ENCODE measurements around the gene EMX2. TPM values are rescaled to one million over a fixed set of nuclear protein-coding genes. Genes with fewer than 3 reads are reported as not detected.

EMX2 gene
- total and polyA plus RNA-seq, 4 donors: 0.37 TPM; not detected in 3

- ATAC-seq (ENCODE audit: insufficient read depth, low FRiP score): no peak
- no peak overlapping the region for H3K4me3 ChIP-seq
- no peak for DNase-seq
- H3K27ac ChIP-seq (ENCODE audit: low read depth in 1 of 2, low read length in 1 of 2): no peak overlapping the region
- H3K4me1 ChIP-seq (ENCODE audit: control insufficient read depth in 5 of 5, insufficient read depth in 5 of 5, low read length in 5 of 5): peaks cover 0 to 27% (median 14%) of the 10 kb centered on the region in 5 donors
- TF ChIP-seq CTCF (IDR thresholded peaks at IDR 0.05; ENCODE audit: control extremely low read depth, extremely low read depth): no peak
- peaks cover 0 to 6% (median 0%) of the 10 kb centered on the region in 4 donors for H3K9me3 ChIP-seq (ENCODE audit: control insufficient read depth in 4 of 4, insufficient read depth in 3 of 4, low read length in 3 of 4)
- H3K9ac ChIP-seq (ENCODE audit: insufficient read depth in 1 of 2, low read length in 2 of 2): no peak overlapping the region
- H3K27me3 ChIP-seq (ENCODE audit: control insufficient read depth in 3 of 3, insufficient read depth in 3 of 3, low read length in 2 of 3): peaks cover 8 to 91% (median 90%) of the 10 kb centered on the region in 3 donors
- 3 to 5% methylated on average over 41 of the region's 41 CpGs for WGBS, 2 donors
- no peaks in the 10 kb centered on the region for H3K36me3 ChIP-seq (ENCODE audit: control insufficient read depth in 4 of 4, insufficient read depth in 4 of 4, low read length in 4 of 4)
Observed at GRCh38 chr10:117544004-117544701, 1.6 kb downstream of the EMX2 start.

- ATAC-seq (ENCODE audit: insufficient read depth, low FRiP score): no peak
- Histone ChIP-seq H3K27me3 (ENCODE audit: control insufficient read depth in 3 of 3, insufficient read depth in 3 of 3, low read length in 2 of 3) (peaks cover 8 to 91% (median 90%) of the 10 kb centered on the region in 3 donors), H3K4me3 (no peak overlapping the region), H3K36me3 (ENCODE audit: control insufficient read depth in 4 of 4, insufficient read depth in 4 of 4, low read length in 4 of 4) (no peaks in the 10 kb centered on the region), H3K4me1 (ENCODE audit: control insufficient read depth in 5 of 5, insufficient read depth in 5 of 5, low read length in 5 of 5) (peaks cover 0 to 27% (median 14%) of the 10 kb centered on the region in 5 donors), H3K27ac (ENCODE audit: low read depth in 1 of 2, low read length in 1 of 2) (no peak overlapping the region), H3K9me3 (ENCODE audit: control insufficient read depth in 4 of 4, insufficient read depth in 3 of 4, low read length in 3 of 4) (peaks cover 0 to 6% (median 0%) of the 10 kb centered on the region in 4 donors), H3K9ac (ENCODE audit: insufficient read depth in 1 of 2, low read length in 2 of 2) (no peak overlapping the region)
- 3 to 5% methylated on average over 29 of the region's 29 CpGs for WGBS, 2 donors
- peak in 1 of 3 donors; percentile 35 for DNase-seq
- no peak for TF ChIP-seq CTCF (IDR thresholded peaks at IDR 0.05; ENCODE audit: control extremely low read depth, extremely low read depth)
Observed at GRCh38 chr10:117544711-117545140, 2.2 kb downstream of the EMX2 start.

- H3K4me3 ChIP-seq: no peak overlapping the region
- H3K4me1 ChIP-seq (ENCODE audit: control insufficient read depth in 5 of 5, insufficient read depth in 5 of 5, low read length in 5 of 5): peaks cover 0 to 27% (median 14%) of the 10 kb centered on the region in 5 donors
- H3K27ac ChIP-seq (ENCODE audit: low read depth in 1 of 2, low read length in 1 of 2): no peak overlapping the region
- no peak for TF ChIP-seq CTCF (IDR thresholded peaks at IDR 0.05; ENCODE audit: control extremely low read depth, extremely low read depth)
- H3K27me3 ChIP-seq (ENCODE audit: control insufficient read depth in 3 of 3, insufficient read depth in 3 of 3, low read length in 2 of 3): peaks cover 4 to 91% (median 90%) of the 10 kb centered on the region in 3 donors
- H3K9me3 ChIP-seq (ENCODE audit: control insufficient read depth in 4 of 4, insufficient read depth in 3 of 4, low read length in 3 of 4): peaks cover 0 to 6% (median 0%) of the 10 kb centered on the region in 4 donors
- ATAC-seq (ENCODE audit: insufficient read depth, low FRiP score): no peak
- WGBS, 2 donors: 4 to 5% methylated on average over 59 to 67 of the region's 67 CpGs
- no peak for DNase-seq
- H3K9ac ChIP-seq (ENCODE audit: insufficient read depth in 1 of 2, low read length in 2 of 2): no peak overlapping the region
- H3K36me3 ChIP-seq (ENCODE audit: control insufficient read depth in 4 of 4, insufficient read depth in 4 of 4, low read length in 4 of 4): no peaks in the 10 kb centered on the region
Observed at GRCh38 chr10:117545141-117546019, 2.8 kb downstream of the EMX2 start.

All from lung (tissue), 12 donors.